Activated CD8-positive, alpha-beta memory T cell treated with anti-CD3 and anti-CD28 coated beads, Interleukin-2, amount 50 U/mL, for 1 hour (primary cell): Measurements from ENCODE around the gene GKN2.

Experiments
- DNase-seq: peaks from one replicate; pipeline ENCODE4 v3.0.0-alpha.2; 2020; ENCODE audit errors: extremely low read depth

The GKN2 gene

GRCh38 chr2:68952887-68953521, at the start of gene GKN2:
GKN2 (minus strand) TSS chr2:68952893; CDS start chr2:68952861, 32 bp downstream.
- DNase-seq, result no peak

- no peak for DNase-seq
Observed at GRCh38 chr2:69001879-69002278, 49.2 kb upstream of the GKN2 start.

- no peak for DNase-seq
Observed at GRCh38 chr2:68997401-68997800, 44.7 kb upstream of the GKN2 start.

- no peak for DNase-seq
Observed at GRCh38 chr2:68995916-68996315, 43.2 kb upstream of the GKN2 start.

GRCh38 chr2:68994864-68995263, 42.2 kb upstream of the GKN2 start:
- DNase-seq, result no peak

GRCh38 chr2:68993660-68994059, 41.0 kb upstream of the GKN2 start:
- DNase-seq, result no peak

- DNase-seq, result no peak
Observed at GRCh38 chr2:68992933-68993332, 40.2 kb upstream of the GKN2 start.

- DNase-seq, result no peak
Observed at GRCh38 chr2:68992341-68992740, 39.6 kb upstream of the GKN2 start.

- DNase-seq, result no peak
Observed at GRCh38 chr2:68989035-68989434, 36.3 kb upstream of the GKN2 start.

- DNase-seq, result no peak
Observed at GRCh38 chr2:68987021-68987503, 34.4 kb upstream of the GKN2 start.

- DNase-seq, result no peak
Observed at GRCh38 chr2:68980956-68981355, 28.3 kb upstream of the GKN2 start.

- no peak for DNase-seq
Observed at GRCh38 chr2:68978098-68978497, 25.4 kb upstream of the GKN2 start.

GRCh38 chr2:68977453-68977852, 24.8 kb upstream of the GKN2 start:
- DNase-seq, result no peak

GRCh38 chr2:68975844-68976243, 23.2 kb upstream of the GKN2 start:
- no peak for DNase-seq

- DNase-seq, result no peak
Observed at GRCh38 chr2:68974946-68975665, 22.4 kb upstream of the GKN2 start.

GRCh38 chr2:68974251-68974650, 21.6 kb upstream of the GKN2 start, which contains the start of gene GKN1:
GKN1 (plus strand) TSS chr2:68974636; CDS start chr2:68974678, 42 bp downstream.
- no peak for DNase-seq

GRCh38 chr2:68971591-68972231, 19.0 kb upstream of the GKN2 start:
- DNase-seq, result no peak

- DNase-seq, result no peak
Observed at GRCh38 chr2:68970566-68971265, 18.0 kb upstream of the GKN2 start.

GRCh38 chr2:68969736-68970490, 17.2 kb upstream of the GKN2 start:
- DNase-seq, result no peak

- DNase-seq, result no peak
Observed at GRCh38 chr2:68968221-68968620, 15.5 kb upstream of the GKN2 start.

- DNase-seq, result no peak
Observed at GRCh38 chr2:68964282-68964681, 11.6 kb upstream of the GKN2 start.
